Psoas muscle (tissue), 8 donors: Measurements from ENCODE around the gene CRTAC1. TPM values are rescaled to one million over a fixed set of nuclear protein-coding genes. Genes with fewer than 3 reads are reported as not detected.

Source experiments
- ATAC-seq, 4 donors: fragments of 200-7000 bp; cut with Tn5 transposase; one replicate each; pipeline ENCODE4 v1.9.1; 2020; ENCODE audit warnings: moderate library complexity in 3 of 4, mild to moderate bottlenecking in 2 of 4
- DNase-seq, 2 donors: peaks; one replicate each; pipeline ENCODE4 v3.0.0-alpha.2; 2020
- H3K27ac ChIP-seq: fragments of 200-600 bp; one replicate; pipeline ENCODE4 v1.8.0; 2022
- H3K27me3 ChIP-seq, 3 donors: fragments of 200-600 bp in 1 of 3; one replicate each; pipeline versions ENCODE4 v1.6.1 to v1.8.0; 2013 to 2022; ENCODE audit warnings: low read length in 2 of 3, mild to moderate bottlenecking in 2 of 3, moderate library complexity in 1 of 3; ENCODE audit not compliant: insufficient read depth in 3 of 3
- H3K36me3 ChIP-seq, 2 donors: fragments of 200-600 bp in 1 of 2; one replicate each; pipeline versions ENCODE4 v1.6.1 to v1.8.0; 2013 to 2022; ENCODE audit warnings: low read depth in 1 of 2, mild to moderate bottlenecking in 1 of 2, moderate library complexity in 1 of 2; ENCODE audit not compliant: insufficient read depth in 1 of 2
- H3K4me1 ChIP-seq: fragments of 200-600 bp; one replicate; pipeline ENCODE4 v1.8.0; 2022
- H3K4me3 ChIP-seq: fragments of 200-600 bp; one replicate; pipeline ENCODE4 v1.8.0; 2022; ENCODE audit warnings: mild to moderate bottlenecking
- H3K9me3 ChIP-seq: fragments of 200-600 bp; one replicate; pipeline ENCODE4 v1.8.0; 2022
- CTCF ChIP-seq: fragments of 200-600 bp; IDR thresholded peaks from one replicate; pipeline ENCODE4 v1.8.0; 2022; ENCODE audit warnings: antibody characterized with exemption
- WGBS, 3 donors: extraction: QIAGEN DNeasy Blood & Tissue Kit; methylation state at CpG; one replicate each; pipeline versions ENCODE4 v1.1.6 to v1.1.7; 2013; 5-methylcytosine and 5-hydroxymethylcytosine counted together
- intact Hi-C, 2 donors: fragments of 100-400 bp; cut with DNase I; formaldehyde crosslinking; loops; one replicate each; pipeline versions ENCODE4 v1.11.0 to v1.14.2; 2022
- polyA plus RNA-seq, 3 donors: library from polyadenylated mRNA; stranded (reverse); fragments of 200-250 nt; gene quantifications; one replicate each; pipeline ENCODE4 v1.2.3, GENCODE V29; 2013
- total RNA-seq, 4 donors: library from RNA; stranded (reverse); fragmentation: NEBNext Ultra II Directional in 2 of 4; extraction: Animal tissue kit (Norgen Biotek cat#: 25700) in 2 of 4; gene quantifications; one replicate each; pipeline versions ENCODE4 v1.2.1 to v1.2.4, GENCODE V29; 2021 to 2023
- donor health status: healthy with polysubstance abuse.
- donor health status: DM: no; HTN: no; CAD: no; lungs with moderate emphysema.
- donor health status: Bipolar disorder and iron deficiency.
- donor health status: healthy.
- donor health status: DM: yes; HTN: yes; CAD: no.
- donor health status: DM: no; HTN: no; CAD: no.
- donor health status: DM: no; HTN: no; CAD: no.
- donor health status: DM: yes; HTN: yes; CAD: no.

The CRTAC1 gene
- total and polyA plus RNA-seq, 7 donors, result 0.07 to 0.93 (median 0.30) TPM

DNA sequence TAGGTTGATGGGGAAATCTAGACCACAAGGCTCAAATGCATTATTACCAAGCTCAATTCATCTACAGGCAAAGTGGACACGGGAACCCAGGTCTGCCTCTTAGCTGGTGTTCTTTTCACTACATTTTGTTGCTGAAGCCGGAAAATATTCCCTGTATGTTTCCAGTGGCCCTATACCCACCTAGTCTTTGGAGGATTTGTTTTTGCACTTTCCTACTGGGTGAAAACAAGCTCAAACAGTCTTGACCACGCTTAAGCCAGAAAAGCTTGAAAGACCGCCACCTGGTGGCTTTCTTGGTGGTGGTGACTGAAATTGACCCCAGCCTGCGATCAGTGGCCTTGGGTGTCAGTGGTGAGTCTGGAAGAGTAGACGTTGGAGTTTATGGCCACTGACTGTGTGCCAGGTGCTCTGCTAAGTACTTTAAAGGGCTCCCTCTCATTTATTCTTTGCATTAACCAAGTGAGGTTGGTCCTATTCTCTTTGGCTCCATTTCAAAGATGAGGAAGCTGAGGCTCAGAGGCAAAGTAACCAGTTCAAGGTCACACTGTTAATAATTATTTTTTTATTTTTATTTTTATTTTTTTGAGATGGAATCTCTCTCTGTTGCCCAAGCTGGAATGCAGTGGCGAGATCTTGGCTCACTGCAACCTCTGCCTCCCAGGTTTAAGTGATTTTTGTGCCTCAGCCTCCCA, 11.1 kb upstream of the CRTAC1 start:
- TF ChIP-seq CTCF, result peak; percentile 64
- intact Hi-C loops, result loop anchor here (2.0 to 10.0 kb wide), 3 partner anchors 125 to 277 kb away; no protein-coding TSS in a partner anchor
- ATAC-seq (peak; percentile 42 to 75 (median 65)), DNase-seq (peak; percentile 46 to 66)
- no peaks in the 10 kb centered on the region for H3K9me3 ChIP-seq
- no peak overlapping the region for H3K4me3 ChIP-seq
- H3K36me3 ChIP-seq, result no peaks in the 10 kb centered on the region
- no peaks in the 10 kb centered on the region for H3K4me1 ChIP-seq
- WGBS, 3 donors, result 18 to 22% (median 19%) methylated on average over 7 of the region's 7 CpGs
- H3K27me3 ChIP-seq, result peaks cover 0 to 65% (median 4%) of the 10 kb centered on the region in 3 donors
- no peak overlapping the region for H3K27ac ChIP-seq

GRCh38 chr10:98039690-98040381, 9.4 kb upstream of the CRTAC1 start:
- Histone ChIP-seq H3K36me3 (no peaks in the 10 kb centered on the region), H3K27ac (no peak overlapping the region), H3K4me3 (no peak overlapping the region), H3K9me3 (no peaks in the 10 kb centered on the region), H3K27me3 (peaks cover 0 to 78% (median 4%) of the 10 kb centered on the region in 3 donors), H3K4me1 (no peaks in the 10 kb centered on the region)
- DNase-seq (no peak), ATAC-seq (no peak)
- no peak for TF ChIP-seq CTCF
- 59 to 63% (median 62%) methylated on average over 10 of the region's 10 CpGs for WGBS, 3 donors
- intact Hi-C loops, result loop anchor here (2.0 to 10.0 kb wide), 3 partner anchors 123 to 275 kb away; no protein-coding TSS in a partner anchor

GRCh38 chr10:98038288-98038687, 7.9 kb upstream of the CRTAC1 start:
- Histone ChIP-seq H3K27ac (no peak overlapping the region), H3K4me3 (no peak overlapping the region), H3K27me3 (peaks cover 0 to 76% (median 3%) of the 10 kb centered on the region in 3 donors), H3K4me1 (no peaks in the 10 kb centered on the region), H3K36me3 (no peaks in the 10 kb centered on the region), H3K9me3 (no peaks in the 10 kb centered on the region)
- ATAC-seq (no peak), DNase-seq (no peak)
- TF ChIP-seq CTCF, result no peak
- 11 to 18% (median 16%) methylated on average over 20 of the region's 20 CpGs for WGBS, 3 donors
- intact Hi-C loops, result no loop called here

DNA sequence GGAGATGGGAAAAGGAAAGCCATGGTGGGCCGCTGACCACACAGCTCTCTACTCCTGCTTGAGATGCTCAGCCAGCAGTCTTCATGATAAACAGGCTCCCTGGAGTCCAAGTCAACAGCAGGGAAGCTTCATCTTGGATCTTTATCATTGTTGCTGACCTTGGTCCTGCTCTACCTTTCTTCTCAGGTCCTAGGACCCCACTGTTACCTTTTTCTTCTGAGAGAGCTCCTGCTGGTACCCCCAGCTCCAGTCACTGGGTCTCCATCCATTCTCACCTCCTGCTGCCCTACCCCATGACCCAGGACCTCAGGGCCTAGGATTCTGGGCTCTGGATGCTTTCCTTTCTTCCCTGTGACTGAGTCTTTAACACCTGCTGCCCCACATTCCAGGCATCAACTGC, 5.2 kb upstream of the CRTAC1 start:
- ATAC-seq (no peak), DNase-seq (no peak)
- Histone ChIP-seq H3K27ac (no peak overlapping the region), H3K4me3 (no peak overlapping the region), H3K36me3 (no peaks in the 10 kb centered on the region), H3K4me1 (no peaks in the 10 kb centered on the region), H3K27me3 (peaks cover 0 to 71% (median 2%) of the 10 kb centered on the region in 3 donors), H3K9me3 (no peaks in the 10 kb centered on the region)
- no peak for TF ChIP-seq CTCF
- 42 to 60% (median 58%) methylated on average over 1 of the region's 1 CpG for WGBS, 3 donors
- intact Hi-C loops, result no loop called here
